Stimulated activated naive CD4-positive, alpha-beta T cell (primary cell): ENCODE measurements around the gene SLC35A1.
"Not testable (repeated sequence)": the region's sequence is repeated elsewhere in the genome, so short reads cannot be mapped to it uniquely, and the experiment has no call there.

Source experiments
- DNase-seq, 6 experiments: peaks; one replicate each; lab custom pipeline; 2025; lab: John Stamatoyannopoulos, UW

The SLC35A1 gene

DNA sequence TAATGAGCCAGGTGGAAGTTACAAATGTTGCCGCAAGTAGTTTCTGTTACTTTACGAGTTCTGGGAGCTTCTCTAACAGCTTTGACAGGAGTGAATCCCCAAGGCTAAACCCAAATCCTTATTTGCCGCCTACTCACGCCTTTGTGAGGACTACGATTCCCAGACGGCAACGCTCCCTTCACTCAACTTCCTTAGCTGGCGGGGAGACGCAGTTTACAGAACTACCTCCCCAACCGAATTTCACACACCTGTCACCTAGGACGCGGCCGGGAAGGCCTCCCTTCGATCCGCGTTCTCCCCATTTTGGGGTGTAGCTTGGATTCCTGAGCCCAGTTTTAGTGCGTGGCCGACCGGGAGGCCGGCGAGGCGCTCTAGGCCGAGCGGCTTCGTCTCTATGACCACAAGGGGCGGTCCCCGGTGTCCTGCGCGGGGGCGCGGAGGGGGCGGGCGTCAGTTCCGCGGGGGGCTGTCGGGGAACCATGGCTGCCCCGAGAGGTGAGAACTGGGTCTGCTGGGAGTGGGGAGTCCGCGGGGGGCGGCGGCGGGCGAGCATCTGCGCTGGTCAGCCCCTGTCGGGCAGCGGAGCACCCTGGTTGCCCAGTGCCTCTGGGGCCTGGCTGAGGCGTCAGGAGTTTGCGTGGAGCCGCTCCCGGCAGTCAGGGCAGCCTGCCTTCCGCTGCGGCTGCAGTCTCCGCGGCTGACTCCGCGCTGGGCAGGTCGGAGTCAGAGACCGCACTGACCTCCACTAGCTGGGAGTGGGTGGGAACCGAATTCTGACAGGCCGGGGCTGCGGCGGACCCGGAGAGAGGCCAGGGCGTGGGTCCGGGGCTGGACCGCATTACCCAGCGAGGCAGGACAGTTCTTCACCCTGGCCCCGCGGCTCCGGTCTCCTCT is at the start of gene SLC35A1:
Gene SLC35A1 (plus strand): TSS at position 450 of the 894 bp plus-strand sequence. CDS start 30 bp downstream, at position 480.
- DNase-seq: peak; percentile 65 to 90 (median 84)

DNA sequence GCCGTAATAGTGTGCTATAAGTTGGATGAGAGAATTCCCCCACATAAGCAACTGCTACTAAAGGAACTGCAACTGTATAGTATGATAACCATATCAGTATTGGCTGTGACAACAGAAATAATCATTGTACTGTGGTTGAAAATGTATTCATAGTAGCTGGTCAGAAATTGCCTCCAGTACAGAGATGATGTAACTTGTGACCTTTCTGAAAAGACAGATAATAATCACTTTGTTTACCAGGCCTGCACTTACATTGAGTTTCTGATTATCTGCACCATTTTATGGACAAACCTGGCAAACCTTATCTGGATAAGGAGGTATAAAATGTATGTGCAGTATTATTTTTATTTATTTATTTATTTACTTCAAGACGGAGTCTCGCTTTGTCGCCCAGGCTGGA is 46.0 kb upstream of the SLC35A1 start:
- no peak for DNase-seq

- no peak for DNase-seq
These were observed 42.3 kb upstream of the SLC35A1 start for GRCh38 chr6:87430499-87430898.

GRCh38 chr6:87431263-87431662 is 41.5 kb upstream of the SLC35A1 start:
- DNase-seq: no peak

- peak; percentile 3 to 60 (median 14) for DNase-seq
These were observed 36.3 kb upstream of the SLC35A1 start for GRCh38 chr6:87436435-87436834.

GRCh38 chr6:87441711-87442110 is 31.1 kb upstream of the SLC35A1 start:
- DNase-seq: no peak

- DNase-seq: no peak
These were observed 28.4 kb upstream of the SLC35A1 start for GRCh38 chr6:87444362-87444761.

DNA sequence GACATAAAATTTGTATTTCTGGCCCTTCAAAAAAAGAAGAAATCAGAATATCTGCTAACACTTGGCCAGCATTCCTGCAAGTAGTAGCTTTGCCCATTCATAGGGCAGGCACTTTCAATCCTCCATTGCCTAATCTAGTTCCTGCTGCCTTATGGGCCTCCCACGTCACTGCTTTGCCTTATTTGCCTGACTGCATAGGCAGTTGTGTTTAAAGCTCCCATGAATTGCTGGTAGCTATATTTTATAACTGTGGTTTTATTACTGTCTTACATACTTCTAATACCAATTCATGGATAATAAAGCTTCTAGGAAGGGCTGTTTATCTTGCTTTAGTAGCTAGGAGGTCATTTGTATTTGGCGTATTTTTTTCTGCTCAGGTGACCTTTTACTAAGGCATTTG is 7.7 kb upstream of the SLC35A1 start:
- DNase-seq: no peak

- peak in 2 of 6 experiments; percentile 21 to 67 for DNase-seq
These were observed 687 bp downstream of the SLC35A1 start for GRCh38 chr6:87473419-87473903.

- no peak for DNase-seq
These were observed 9.2 kb downstream of the SLC35A1 start for GRCh38 chr6:87481931-87482330.

GRCh38 chr6:87482366-87482765 is 9.6 kb downstream of the SLC35A1 start:
- DNase-seq: no peak

- DNase-seq: peak in 1 of 6 experiments; percentile 2
These were observed 11.2 kb downstream of the SLC35A1 start for GRCh38 chr6:87483929-87484328.

DNA sequence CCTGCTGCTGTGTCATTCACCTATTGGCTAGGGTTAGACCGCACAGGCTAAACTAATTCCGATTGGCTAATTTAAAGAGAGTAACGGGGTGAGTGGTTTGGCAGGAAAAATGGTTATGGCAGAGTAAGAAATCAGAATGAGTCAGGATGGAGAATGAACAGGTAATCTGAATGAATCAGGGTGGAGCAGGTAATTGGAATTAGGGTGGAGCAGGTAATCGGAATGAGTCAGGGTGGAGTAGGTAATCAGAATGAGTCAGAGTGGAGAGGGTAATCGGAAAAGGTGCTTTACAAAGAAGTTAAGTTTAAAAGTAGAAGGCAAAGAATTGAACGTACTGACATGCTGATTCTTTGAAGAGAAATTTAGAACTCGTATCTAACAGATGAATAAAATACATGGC is 11.7 kb downstream of the SLC35A1 start:
- DNase-seq: no peak

GRCh38 chr6:87487555-87487954 is 14.8 kb downstream of the SLC35A1 start:
- no peak for DNase-seq

DNA sequence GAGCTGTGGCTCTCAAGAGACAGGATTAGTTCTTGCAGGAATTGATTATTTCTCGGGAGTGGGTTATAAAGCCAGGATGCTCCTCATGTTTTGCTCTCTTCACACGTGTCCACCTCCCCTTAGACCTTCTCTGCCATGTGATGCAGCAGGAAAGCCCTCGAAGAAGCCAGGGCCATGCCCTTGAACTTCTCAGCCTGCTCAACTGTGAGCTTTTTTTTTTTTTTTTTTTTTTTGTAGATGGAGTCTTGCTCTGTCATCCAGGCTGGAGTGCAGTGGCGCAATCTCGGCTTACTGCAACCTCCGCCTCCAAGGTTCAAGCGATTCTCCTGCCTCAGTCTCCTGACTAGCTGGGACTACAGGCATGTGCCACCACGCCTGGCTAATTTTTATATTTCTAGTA is 16.6 kb downstream of the SLC35A1 start:
- DNase-seq: not testable (repeated sequence)

DNA sequence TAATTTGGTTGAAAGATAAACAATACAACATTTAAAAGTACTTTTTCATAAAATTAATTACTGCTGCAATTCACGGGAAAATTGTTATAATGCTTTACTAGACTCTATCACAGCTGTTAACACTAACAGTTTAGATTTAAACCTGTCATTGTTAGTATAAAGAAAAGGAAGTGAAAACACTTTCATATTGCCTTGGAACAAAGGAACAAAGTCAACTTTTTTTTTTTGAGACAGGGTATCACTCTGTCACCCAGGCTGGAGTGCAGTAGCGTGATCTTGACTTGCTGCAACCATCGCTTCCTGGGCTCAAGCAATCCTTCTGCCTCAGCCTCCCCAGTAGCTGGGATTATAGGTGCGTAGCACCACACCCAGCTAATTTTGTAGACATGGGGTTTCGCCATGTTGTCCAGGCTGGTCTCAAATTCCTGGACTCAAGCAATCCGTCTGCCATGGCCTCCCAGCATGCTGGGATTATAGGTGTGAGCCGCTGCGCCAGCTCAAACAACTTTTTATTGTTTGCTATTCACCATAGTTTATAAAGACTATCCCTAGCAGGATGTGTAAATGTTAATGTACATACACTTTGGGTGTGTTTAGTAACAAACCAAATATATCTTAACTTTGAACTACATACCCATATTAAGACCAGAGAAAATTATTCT is 22.1 kb downstream of the SLC35A1 start:
- no peak for DNase-seq

DNA sequence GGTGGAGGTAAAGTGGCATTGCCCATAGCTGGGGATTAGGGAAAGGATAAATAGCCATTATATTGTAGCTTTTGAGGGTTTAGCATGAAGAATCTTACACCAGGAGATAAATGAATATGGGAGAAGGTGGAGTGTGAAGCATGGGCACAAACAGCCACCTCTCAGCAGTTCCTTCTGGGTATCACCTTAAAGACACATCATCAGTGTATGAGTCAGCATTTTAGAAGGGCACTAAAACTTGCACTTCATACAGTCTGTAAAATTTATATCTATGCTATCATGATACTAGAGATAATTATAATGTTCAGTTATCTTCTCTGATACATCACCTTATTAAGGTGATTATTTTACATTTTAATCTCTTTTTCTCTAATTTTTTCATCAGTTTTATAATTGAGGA is 25.3 kb downstream of the SLC35A1 start:
- DNase-seq: no peak

GRCh38 chr6:87501809-87502572 is 29.2 kb downstream of the SLC35A1 start:
- no peak for DNase-seq

GRCh38 chr6:87504441-87504840 is 31.7 kb downstream of the SLC35A1 start:
- no peak for DNase-seq

GRCh38 chr6:87514831-87515230 is 42.1 kb downstream of the SLC35A1 start:
- DNase-seq: no peak

DNA sequence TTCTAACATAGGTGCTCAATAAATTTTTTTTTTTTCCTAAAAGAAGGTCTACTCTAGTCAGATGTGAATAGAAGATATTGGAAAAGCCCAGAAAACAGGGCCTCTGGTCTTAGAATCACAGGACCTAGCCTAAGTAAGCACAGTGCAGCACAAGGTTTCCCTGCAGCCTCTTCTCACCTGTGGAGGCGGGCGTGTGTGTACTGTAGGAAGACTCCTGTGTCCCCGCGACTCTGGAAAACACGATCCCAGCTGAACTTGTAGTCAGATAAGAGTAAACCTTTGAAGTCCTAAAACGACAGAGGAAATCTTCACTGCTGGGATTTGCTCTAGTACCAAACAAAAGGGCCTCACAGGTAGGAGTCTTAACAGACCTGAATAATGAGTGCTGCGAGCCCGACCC is 45.7 kb downstream of the SLC35A1 start:
- no peak for DNase-seq

DNA sequence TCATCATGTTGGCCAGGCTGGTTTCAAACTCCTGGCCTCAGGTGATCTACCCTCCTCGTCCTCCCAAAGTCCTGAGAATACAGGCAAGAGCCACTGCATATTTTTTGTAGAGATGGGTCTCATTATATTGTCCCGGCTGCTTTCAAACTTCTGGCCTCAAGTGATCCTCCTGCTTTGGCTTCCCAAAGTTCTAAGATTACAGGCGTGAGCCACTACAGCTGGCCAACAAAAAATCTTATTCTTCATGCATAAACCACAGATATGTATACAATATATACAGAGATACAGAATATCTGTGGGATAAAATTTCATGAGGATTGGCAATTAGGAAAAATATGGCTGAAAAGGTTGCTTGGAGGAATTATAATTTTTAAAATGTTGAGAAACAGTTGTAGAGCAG is 49.9 kb downstream of the SLC35A1 start:
- no peak for DNase-seq
